GM10248 (cell line): ENCODE measurements around the gene PCCA.
"Not testable (repeated sequence)": the region's sequence is repeated elsewhere in the genome, so short reads cannot be mapped to it uniquely, and the experiment has no call there.

Experiments
- CTCF ChIA-PET: fragments of 300-600 bp; sonication (Branson Sonifier 250); formaldehyde crosslinking; extraction: SDS; loops from one replicate; lab custom pipeline; 2021; ENCODE audit warnings: antibody characterized with exemption; lab: Yijun Ruan, JAX
- POLR2A ChIA-PET: fragments of 350-650 bp; sonication (Branson Sonifier 250); formaldehyde crosslinking; extraction: SDS; loops from one replicate; lab custom pipeline; 2020; ENCODE audit warnings: antibody characterized with exemption; lab: Yijun Ruan, JAX
- DNase-seq: peaks from one replicate; pipeline ENCODE4 v3.0.0; 2012; ENCODE audit errors: extremely low spot score
- CTCF ChIP-seq: IDR thresholded peaks from 2 replicates; pipeline ENCODE4 v1.5.1; 2012; ENCODE audit warnings: mild to moderate bottlenecking, low read depth; ENCODE audit errors: extremely low read depth, missing control alignments, control extremely low read depth

Gene PCCA

GRCh38 chr13:100149389-100149788 is 60.5 kb downstream of the PCCA start:
- ChIA-PET CTCF (no interaction called here), POLR2A (no interaction called here)
- no peak for TF ChIP-seq CTCF
- DNase-seq: no peak

GRCh38 chr13:100150711-100151110 is 61.8 kb downstream of the PCCA start:
- POLR2A ChIA-PET, DNase-seq: not testable (repeated sequence)
- CTCF ChIA-PET: interaction anchor here (1.2 to 1.4 kb wide), 3 partner anchors 10 to 62 kb away, joined by 3 read pairs; partner anchors contain the start of gene PCCA

GRCh38 chr13:100154842-100155416 is 66.0 kb downstream of the PCCA start:
- CTCF ChIA-PET: interaction anchor here (1.1 kb wide), 1 partner anchor 12 kb away, joined by 3 read pairs; no protein-coding TSS in a partner anchor
- TF ChIP-seq CTCF: no peak
- POLR2A ChIA-PET: interaction anchor here (0.7 kb wide), 1 partner anchor 175 kb away, joined by 3 read pairs; no protein-coding TSS in a partner anchor
- no peak for DNase-seq

GRCh38 chr13:100156788-100157187 is 67.9 kb downstream of the PCCA start:
- no peak for DNase-seq
- CTCF ChIA-PET: no interaction called here

GRCh38 chr13:100158569-100158968 is 69.7 kb downstream of the PCCA start:
- TF ChIP-seq CTCF: no peak
- POLR2A ChIA-PET: no interaction called here
- DNase-seq: no peak
- CTCF ChIA-PET: no interaction called here

More at GRCh38 chr13:100156788-100157187, 67.9 kb downstream of the PCCA start:
- no peak for TF ChIP-seq CTCF
- POLR2A ChIA-PET: no interaction called here

GRCh38 chr13:100159584-100159983 is 70.7 kb downstream of the PCCA start:
- no peak for TF ChIP-seq CTCF
- ChIA-PET CTCF (no interaction called here), POLR2A (no interaction called here)
- no peak for DNase-seq

- no peak for TF ChIP-seq CTCF
- ChIA-PET POLR2A (interaction anchor here (0.7 kb wide), 1 partner anchor 71 kb away, joined by 3 read pairs; no protein-coding TSS in a partner anchor), CTCF (interaction anchor here (1.2 to 1.6 kb wide), 2 partner anchors 9 to 20 kb away, joined by 3 to 4 read pairs; no protein-coding TSS in a partner anchor)
- DNase-seq: no peak
Observed at GRCh38 chr13:100160450-100160849, 71.6 kb downstream of the PCCA start.
